Endodermal cell (in vitro differentiated cells): ENCODE measurements around the gene RNFT2. TPM values are rescaled to one million over a fixed set of nuclear protein-coding genes. Genes with fewer than 3 reads are reported as not detected.

Experiments
- DNase-seq: peaks from one replicate; pipeline ENCODE4 v3.0.0-alpha.2; 2017
- H3K27ac ChIP-seq: 2 replicates; pipeline ENCODE4 v1.5.1; 2013; ENCODE audit warnings: mild to moderate bottlenecking, low read depth, low read length, moderate library complexity
- H3K27me3 ChIP-seq: 2 replicates; pipeline ENCODE4 v1.6.1; 2013; ENCODE audit warnings: mild to moderate bottlenecking, low read length, moderate library complexity; ENCODE audit not compliant: insufficient read depth, control insufficient read depth, poor library complexity, severe bottlenecking
- H3K36me3 ChIP-seq: 2 replicates; pipeline ENCODE4 v1.7.0; 2013; ENCODE audit warnings: mild to moderate bottlenecking, low read length, moderate library complexity; ENCODE audit not compliant: control insufficient read depth, insufficient read depth
- H3K4me1 ChIP-seq: one replicate; pipeline ENCODE4 v1.7.0; 2013; ENCODE audit warnings: low read length; ENCODE audit not compliant: control insufficient read depth, insufficient read depth
- H3K4me3 ChIP-seq: 2 replicates; pipeline ENCODE4 v1.5.1; 2013; ENCODE audit warnings: mild to moderate bottlenecking, low read length, moderate library complexity
- H3K9ac ChIP-seq: 2 replicates; pipeline ENCODE4 v1.6.1; 2013; ENCODE audit warnings: mild to moderate bottlenecking, low read length, moderate library complexity; ENCODE audit not compliant: poor library complexity, severe bottlenecking; ENCODE audit errors: extremely low read depth
- H3K9me3 ChIP-seq: 2 replicates; pipeline ENCODE4 v1.6.1; 2013; ENCODE audit warnings: mild to moderate bottlenecking, low read length, moderate library complexity; ENCODE audit not compliant: control insufficient read depth
- H3K27ac Mint-ChIP-seq: 2 replicates; pipeline ENCODE4 v1.8.0; 2020; ENCODE audit warnings: mixed read lengths
- H3K27me3 Mint-ChIP-seq: 2 replicates; pipeline ENCODE4 v1.8.0; 2021; ENCODE audit warnings: mild to moderate bottlenecking, mixed read lengths; ENCODE audit not compliant: insufficient read depth
- H3K36me3 Mint-ChIP-seq: 2 replicates; pipeline ENCODE4 v1.8.0; 2020; ENCODE audit warnings: low read depth, mixed read lengths
- H3K4me1 Mint-ChIP-seq: 2 replicates; pipeline ENCODE4 v1.8.0; 2020; ENCODE audit warnings: mixed read lengths
- H3K4me3 Mint-ChIP-seq: 2 replicates; pipeline ENCODE4 v1.8.0; 2020; ENCODE audit warnings: mild to moderate bottlenecking, moderate library complexity, mixed read lengths
- H3K9me3 Mint-ChIP-seq: 2 replicates; pipeline ENCODE4 v1.8.0; 2020; ENCODE audit warnings: mild to moderate bottlenecking, mixed read lengths
- CTCF ChIP-seq: fragments of 200-600 bp; sonication (generic); conservative IDR thresholded peaks from 2 replicates; pipeline ENCODE4 v1.5.0; 2021; ENCODE audit warnings: antibody characterized with exemption, mild to moderate bottlenecking
- WGBS, 2 experiments: methylation state at CpG; one replicate each; pipeline versions ENCODE4 v1.1.5 to v1.1.7; 2013; ENCODE audit warnings: missing lambda C conversion rate in 2 of 2, mixed read lengths in 1 of 2; ENCODE audit not compliant: insufficient coverage in 1 of 2, insufficient read length in 1 of 2; 5-methylcytosine and 5-hydroxymethylcytosine counted together
- total RNA-seq, 2 donors: library from RNA; stranded (reverse); fragmentation: NEBNext Ultra II Directional in 1 of 2; extraction: Animal tissue kit (Norgen Biotek cat#: 25700) in 1 of 2; gene quantifications; 2 replicates in 1 of 2; 3 replicates in 1 of 2; pipeline ENCODE4 v1.2.1, GENCODE V29; 2021

The RNFT2 gene
- total RNA-seq, 2 donors from 2014 or later = 28.0 to 51.2 TPM

DNA sequence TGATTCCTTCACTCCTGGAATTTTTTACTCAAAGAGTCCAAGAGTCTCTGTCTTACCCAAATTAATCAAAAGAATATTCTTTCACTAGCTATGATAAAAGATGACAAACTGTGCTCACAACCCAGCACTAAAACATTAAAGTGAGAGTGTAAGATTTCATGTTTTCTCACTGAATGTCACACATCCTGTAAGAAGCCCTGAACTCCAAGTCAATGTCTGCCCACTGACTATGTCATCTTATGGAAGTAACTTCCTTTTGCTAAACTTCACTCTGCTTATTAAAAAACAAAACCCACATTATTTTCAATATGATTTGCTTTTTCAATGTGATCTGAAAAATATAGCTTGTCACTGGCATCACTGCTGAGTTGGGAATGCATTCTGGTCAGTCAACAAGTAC is 15.9 kb upstream of the RNFT2 start:
- Histone ChIP-seq H3K4me1 (peaks cover 9% of the 10 kb centered on the region), H3K27me3 (no peaks in the 10 kb centered on the region), H3K36me3 (peaks cover 47% of the 10 kb centered on the region), H3K4me3 (no peak overlapping the region), H3K9me3 (no peaks in the 10 kb centered on the region), H3K9ac (no peak overlapping the region), H3K27ac (peak overlapping the region; percentile 54)
- no peaks in the 10 kb centered on the region for H3K9me3 Mint-ChIP-seq
- H3K4me1 Mint-ChIP-seq = peaks cover 25% of the 10 kb centered on the region
- TF ChIP-seq CTCF = no peak
- no peak for DNase-seq
- peaks cover 32% of the 10 kb centered on the region for H3K36me3 Mint-ChIP-seq
- H3K27me3 Mint-ChIP-seq = no peaks in the 10 kb centered on the region
- H3K4me3 Mint-ChIP-seq = no peak overlapping the region
- H3K27ac Mint-ChIP-seq = no peak overlapping the region

- Mint-ChIP-seq H3K4me3 (no peak overlapping the region), H3K27me3 (no peaks in the 10 kb centered on the region), H3K4me1 (peaks cover 21% of the 10 kb centered on the region), H3K27ac (no peak overlapping the region), H3K36me3 (peaks cover 24% of the 10 kb centered on the region), H3K9me3 (no peaks in the 10 kb centered on the region)
- Histone ChIP-seq H3K9me3 (no peaks in the 10 kb centered on the region), H3K27me3 (no peaks in the 10 kb centered on the region), H3K36me3 (peaks cover 38% of the 10 kb centered on the region), H3K9ac (no peak overlapping the region), H3K27ac (no peak overlapping the region), H3K4me3 (no peak overlapping the region), H3K4me1 (no peaks in the 10 kb centered on the region)
- peak; percentile 69 for DNase-seq
- TF ChIP-seq CTCF = no peak
- WGBS, 2 experiments = 76 to 100% methylated on average over 2 to 4 of the region's 4 CpGs
Measured at GRCh38 chr12:116726694-116727093, 11.4 kb upstream of the RNFT2 start.

GRCh38 chr12:116727261-116727660 is 10.9 kb upstream of the RNFT2 start:
- Mint-ChIP-seq H3K4me3 (no peak overlapping the region), H3K4me1 (peaks cover 25% of the 10 kb centered on the region), H3K27ac (no peak overlapping the region), H3K27me3 (no peaks in the 10 kb centered on the region), H3K9me3 (no peaks in the 10 kb centered on the region), H3K36me3 (peaks cover 24% of the 10 kb centered on the region)
- H3K9me3 ChIP-seq = no peaks in the 10 kb centered on the region
- no peak for DNase-seq
- TF ChIP-seq CTCF = no peak
- H3K4me1 ChIP-seq = no peaks in the 10 kb centered on the region
- WGBS, 2 experiments = 95 to 97% methylated on average over 3 of the region's 3 CpGs
- H3K27me3 ChIP-seq = no peaks in the 10 kb centered on the region
- H3K27ac ChIP-seq = no peak overlapping the region
- no peak overlapping the region for H3K9ac ChIP-seq
- H3K36me3 ChIP-seq = peaks cover 36% of the 10 kb centered on the region
- no peak overlapping the region for H3K4me3 ChIP-seq
